ENCODE measurements around the gene ANKFY1.
A peak's percentile ranks its signal among the peaks of the same experiment; 100 is the strongest.

Gene ANKFY1

DNA sequence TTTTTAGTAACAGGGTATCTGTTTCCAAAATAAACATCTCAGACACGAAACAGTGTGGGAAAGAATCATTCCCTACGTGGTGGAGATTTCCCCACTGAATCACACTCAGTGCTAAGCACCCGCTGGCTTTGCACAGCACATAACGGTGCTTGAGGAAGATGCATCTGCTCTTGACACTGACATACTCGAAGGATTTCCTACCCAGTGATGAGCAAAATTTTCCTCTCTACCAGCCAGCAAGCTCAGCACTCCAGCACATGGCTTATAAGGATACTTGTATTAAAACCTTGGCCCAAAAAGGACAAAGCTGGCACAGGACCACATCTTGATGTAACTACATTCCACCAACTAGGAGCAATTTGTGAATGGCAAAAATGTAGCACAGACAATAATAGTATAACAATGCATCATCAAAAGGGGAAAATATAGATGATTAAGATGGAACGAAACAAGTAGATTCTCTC, 59.0 kb downstream of the ANKFY1 start:
- no peak overlapping the region for H3K4me3 ChIP-seq (ENCODE audit: low read depth, low read length)
- TF ChIP-seq POLR2A (IDR thresholded peaks at IDR 0.05; ENCODE audit: extremely low read depth, insufficient read length) (no peak), MYC (IDR thresholded peaks at IDR 0.05; ENCODE audit: low read depth, low read length) (no peak)
- TF ChIP-seq, protein P1, sequence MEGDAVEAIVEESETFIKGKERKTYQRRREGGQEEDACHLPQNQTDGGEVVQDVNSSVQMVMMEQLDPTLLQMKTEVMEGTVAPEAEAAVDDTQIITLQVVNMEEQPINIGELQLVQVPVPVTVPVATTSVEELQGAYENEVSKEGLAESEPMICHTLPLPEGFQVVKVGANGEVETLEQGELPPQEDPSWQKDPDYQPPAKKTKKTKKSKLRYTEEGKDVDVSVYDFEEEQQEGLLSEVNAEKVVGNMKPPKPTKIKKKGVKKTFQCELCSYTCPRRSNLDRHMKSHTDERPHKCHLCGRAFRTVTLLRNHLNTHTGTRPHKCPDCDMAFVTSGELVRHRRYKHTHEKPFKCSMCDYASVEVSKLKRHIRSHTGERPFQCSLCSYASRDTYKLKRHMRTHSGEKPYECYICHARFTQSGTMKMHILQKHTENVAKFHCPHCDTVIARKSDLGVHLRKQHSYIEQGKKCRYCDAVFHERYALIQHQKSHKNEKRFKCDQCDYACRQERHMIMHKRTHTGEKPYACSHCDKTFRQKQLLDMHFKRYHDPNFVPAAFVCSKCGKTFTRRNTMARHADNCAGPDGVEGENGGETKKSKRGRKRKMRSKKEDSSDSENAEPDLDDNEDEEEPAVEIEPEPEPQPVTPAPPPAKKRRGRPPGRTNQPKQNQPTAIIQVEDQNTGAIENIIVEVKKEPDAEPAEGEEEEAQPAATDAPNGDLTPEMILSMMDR (IDR thresholded peaks at IDR 0.05; ENCODE audit: low read depth, low read length) = no peak
- TF ChIP-seq, protein P2, sequence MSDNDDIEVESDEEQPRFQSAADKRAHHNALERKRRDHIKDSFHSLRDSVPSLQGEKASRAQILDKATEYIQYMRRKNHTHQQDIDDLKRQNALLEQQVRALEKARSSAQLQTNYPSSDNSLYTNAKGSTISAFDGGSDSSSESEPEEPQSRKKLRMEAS (IDR thresholded peaks at IDR 0.05; ENCODE audit: low read depth, low read length) = no peak
- DNase-seq (ENCODE audit: low read depth) = no peak

DNA sequence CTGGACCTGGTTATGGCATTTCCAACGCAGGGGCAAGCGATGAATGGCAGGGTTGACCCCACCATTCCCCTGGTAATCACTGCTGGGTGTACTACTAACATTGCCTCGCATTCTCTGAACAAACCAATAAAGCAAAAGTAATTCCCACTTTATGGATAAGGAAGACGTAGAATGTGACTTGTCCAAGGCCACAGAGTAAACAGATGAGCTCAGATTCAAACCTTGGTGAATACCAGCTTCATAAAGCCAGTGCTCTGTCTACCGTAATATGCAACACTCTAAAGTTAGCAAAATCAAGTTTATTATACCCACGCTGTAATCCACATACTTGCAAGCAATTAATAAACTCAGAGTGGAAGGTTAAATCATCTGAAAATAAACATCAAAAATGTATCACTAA, 59.6 kb downstream of the ANKFY1 start:
- no peak for DNase-seq (ENCODE audit: low read depth)
- TF ChIP-seq POLR2A (IDR thresholded peaks at IDR 0.05; ENCODE audit: extremely low read depth, insufficient read length) (no peak), MYC (IDR thresholded peaks at IDR 0.05; ENCODE audit: low read depth, low read length) (no peak)
- TF ChIP-seq, protein P2 (IDR thresholded peaks at IDR 0.05; ENCODE audit: low read depth, low read length) = no peak
- TF ChIP-seq, protein P1 (IDR thresholded peaks at IDR 0.05; ENCODE audit: low read depth, low read length) = no peak
- no peak overlapping the region for H3K4me3 ChIP-seq (ENCODE audit: low read depth, low read length)

DNA sequence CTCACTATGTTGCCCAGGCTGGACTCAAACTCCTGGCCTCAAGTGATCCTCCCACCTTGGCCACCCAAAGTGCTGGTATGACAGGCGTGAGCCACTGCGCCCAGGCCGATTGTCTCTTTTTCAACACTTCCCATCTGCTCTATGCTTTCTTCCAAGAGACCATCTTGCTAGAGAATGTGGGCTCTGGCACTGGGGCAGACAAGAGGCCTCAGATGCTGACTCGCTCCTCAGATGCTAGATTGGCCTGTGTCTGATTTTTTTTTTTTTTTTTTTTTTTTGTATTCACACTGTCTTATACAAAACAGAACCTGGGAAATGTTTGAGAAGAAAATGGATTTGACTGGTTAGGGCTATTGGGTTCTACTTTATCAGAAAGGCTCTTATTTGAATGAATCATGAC, 62.6 kb downstream of the ANKFY1 start:
- DNase-seq (ENCODE audit: low read depth) = no peak
- TF ChIP-seq, protein P1 (IDR thresholded peaks at IDR 0.05; ENCODE audit: low read depth, low read length) = no peak
- TF ChIP-seq POLR2A (IDR thresholded peaks at IDR 0.05; ENCODE audit: extremely low read depth, insufficient read length) = no peak
- H3K4me3 ChIP-seq (ENCODE audit: low read depth, low read length) = no peak overlapping the region

DNA sequence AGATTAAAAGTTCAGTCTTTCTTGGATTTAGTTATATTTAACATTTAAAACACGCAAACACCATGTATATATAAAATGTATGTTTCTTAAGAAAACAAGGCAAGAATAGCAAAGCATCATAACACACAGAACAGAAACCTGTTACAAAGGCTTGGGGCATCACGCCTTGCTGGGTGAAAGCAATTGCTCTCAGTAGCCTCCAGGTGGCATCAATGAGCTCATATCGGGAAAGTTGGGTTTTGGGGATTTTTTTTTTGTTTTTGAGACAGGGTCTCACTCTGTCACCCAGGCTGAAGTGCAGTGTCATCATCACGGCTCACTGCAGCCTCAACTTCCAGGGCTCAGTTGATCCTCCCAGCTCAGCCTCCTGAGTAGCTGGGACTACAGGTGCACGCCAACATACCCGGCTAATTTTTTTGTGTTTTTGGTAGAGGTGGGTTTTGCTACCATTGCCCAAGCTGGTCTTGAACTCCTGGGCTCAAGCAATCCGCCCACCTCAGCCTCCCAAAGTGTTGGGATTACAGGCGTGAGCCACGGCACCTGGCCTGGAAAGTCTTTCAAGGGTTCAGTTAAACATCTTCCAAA, 63.9 kb downstream of the ANKFY1 start:
- no peak overlapping the region for H3K4me3 ChIP-seq (ENCODE audit: low read depth, low read length)
- peak; percentile 48 for DNase-seq (ENCODE audit: low read depth)
- no peak for TF ChIP-seq POLR2A (IDR thresholded peaks at IDR 0.05; ENCODE audit: extremely low read depth, insufficient read length)
- TF ChIP-seq, protein P1 (IDR thresholded peaks at IDR 0.05; ENCODE audit: low read depth, low read length) = peak; percentile 63

DNA sequence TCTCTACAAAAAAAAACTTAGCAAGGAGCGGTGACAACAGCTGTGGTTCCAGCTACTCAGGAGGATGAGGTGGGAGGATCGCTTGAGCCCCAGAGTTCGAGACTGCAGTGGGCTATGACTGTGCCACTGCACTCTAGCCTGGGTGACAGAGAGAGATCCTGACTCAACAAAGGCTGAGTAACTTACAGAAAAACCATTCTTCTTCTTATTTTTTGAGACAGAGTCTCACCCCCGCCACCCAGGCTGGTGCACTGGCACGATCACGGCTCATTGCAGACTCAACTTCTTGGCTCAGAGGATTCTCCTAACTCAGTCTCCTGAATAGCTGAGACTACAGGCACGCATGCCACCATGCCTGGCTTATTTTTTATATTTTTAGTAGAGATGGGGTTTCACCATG, 64.8 kb downstream of the ANKFY1 start:
- DNase-seq (ENCODE audit: low read depth) = no peak
- H3K4me3 ChIP-seq (ENCODE audit: low read depth, low read length) = no peak overlapping the region
- no peak for TF ChIP-seq POLR2A (IDR thresholded peaks at IDR 0.05; ENCODE audit: extremely low read depth, insufficient read length)
- TF ChIP-seq, protein P1 (IDR thresholded peaks at IDR 0.05; ENCODE audit: low read depth, low read length) = no peak
- TF ChIP-seq, protein P2 (IDR thresholded peaks at IDR 0.05; ENCODE audit: low read depth, low read length) = no peak
- TF ChIP-seq MYC (IDR thresholded peaks at IDR 0.05; ENCODE audit: low read depth, low read length) = no peak

DNA sequence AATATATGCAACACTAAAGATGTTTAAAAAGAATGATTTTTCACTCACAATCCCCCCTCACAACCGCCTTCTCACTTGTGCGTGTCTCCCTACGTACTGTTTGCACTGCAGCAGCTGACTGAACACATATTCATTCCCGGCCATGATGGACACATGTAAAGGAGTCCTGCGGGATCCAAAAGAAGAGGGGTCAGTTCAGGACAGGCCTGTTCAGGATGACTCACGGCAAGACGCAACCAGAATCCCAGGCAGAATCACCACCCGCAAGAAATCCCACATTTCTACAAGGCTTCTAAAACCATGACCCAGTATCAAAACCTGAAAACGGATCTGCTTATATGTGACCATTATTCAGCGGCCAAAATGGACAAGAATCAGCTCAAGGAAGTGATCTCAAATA, 68.5 kb downstream of the ANKFY1 start:
- no peak for DNase-seq (ENCODE audit: low read depth)
- H3K4me3 ChIP-seq (ENCODE audit: low read depth, low read length) = no peak overlapping the region
- TF ChIP-seq MYC (IDR thresholded peaks at IDR 0.05; ENCODE audit: low read depth, low read length) = no peak
- TF ChIP-seq, protein P2 (IDR thresholded peaks at IDR 0.05; ENCODE audit: low read depth, low read length) = no peak
- TF ChIP-seq, protein P1 (IDR thresholded peaks at IDR 0.05; ENCODE audit: low read depth, low read length) = no peak
- TF ChIP-seq POLR2A (IDR thresholded peaks at IDR 0.05; ENCODE audit: extremely low read depth, insufficient read length) = no peak

All from NB4 (cell line).